Chondrocyte (in vitro differentiated cells): ENCODE results near the gene ALDH8A1. TPM values are rescaled to one million over a fixed set of nuclear protein-coding genes. Genes with fewer than 3 reads are reported as not detected.

Experiments
- DNase-seq: peaks from one replicate; pipeline ENCODE4 v3.0.0; 2021; ENCODE audit warnings: mixed read lengths, low spot score
- H3K27ac Mint-ChIP-seq: one replicate; pipeline ENCODE4 v1.8.0; 2021; ENCODE audit warnings: mild to moderate bottlenecking, moderate library complexity, mixed read lengths; ENCODE audit not compliant: unreplicated experiment
- H3K27me3 Mint-ChIP-seq: 2 replicates; pipeline ENCODE4 v1.8.0; 2021; ENCODE audit warnings: low read depth, mixed read lengths
- H3K36me3 Mint-ChIP-seq: 2 replicates; pipeline ENCODE4 v1.8.0; 2021; ENCODE audit warnings: low read depth, mixed read lengths
- H3K4me1 Mint-ChIP-seq: 2 replicates; pipeline ENCODE4 v1.8.0; 2021; ENCODE audit warnings: low read depth, mild to moderate bottlenecking, mixed read lengths
- H3K4me3 Mint-ChIP-seq: one replicate; pipeline ENCODE4 v1.8.0; 2021; ENCODE audit warnings: mild to moderate bottlenecking, moderate library complexity, mixed read lengths; ENCODE audit not compliant: unreplicated experiment
- H3K9me3 Mint-ChIP-seq: 2 replicates; pipeline ENCODE4 v1.8.0; 2021; ENCODE audit warnings: low read depth, mixed read lengths
- total RNA-seq: library from RNA; stranded (reverse); gene quantifications from 3 replicates; pipeline ENCODE4 v1.2.1, GENCODE V29; 2021
- TF ChIP-seq, protein P1 (sequence below): fragments of 200-600 bp; sonication (generic); IDR thresholded peaks from 2 replicates; pipeline ENCODE4 v1.5.0; 2021; ENCODE audit warnings: antibody characterized with exemption, mild to moderate bottlenecking, moderate library complexity

Gene ALDH8A1
- total RNA-seq, 1 donor from 2014 or later: 0.40 TPM

- peaks cover 28% of the 10 kb centered on the region for H3K36me3 Mint-ChIP-seq
- H3K27me3 Mint-ChIP-seq: no peaks in the 10 kb centered on the region
- H3K4me1 Mint-ChIP-seq: no peaks in the 10 kb centered on the region
- H3K9me3 Mint-ChIP-seq: no peaks in the 10 kb centered on the region
- H3K4me3 Mint-ChIP-seq: no peak overlapping the region
- no peak overlapping the region for H3K27ac Mint-ChIP-seq
- TF ChIP-seq, protein P1, sequence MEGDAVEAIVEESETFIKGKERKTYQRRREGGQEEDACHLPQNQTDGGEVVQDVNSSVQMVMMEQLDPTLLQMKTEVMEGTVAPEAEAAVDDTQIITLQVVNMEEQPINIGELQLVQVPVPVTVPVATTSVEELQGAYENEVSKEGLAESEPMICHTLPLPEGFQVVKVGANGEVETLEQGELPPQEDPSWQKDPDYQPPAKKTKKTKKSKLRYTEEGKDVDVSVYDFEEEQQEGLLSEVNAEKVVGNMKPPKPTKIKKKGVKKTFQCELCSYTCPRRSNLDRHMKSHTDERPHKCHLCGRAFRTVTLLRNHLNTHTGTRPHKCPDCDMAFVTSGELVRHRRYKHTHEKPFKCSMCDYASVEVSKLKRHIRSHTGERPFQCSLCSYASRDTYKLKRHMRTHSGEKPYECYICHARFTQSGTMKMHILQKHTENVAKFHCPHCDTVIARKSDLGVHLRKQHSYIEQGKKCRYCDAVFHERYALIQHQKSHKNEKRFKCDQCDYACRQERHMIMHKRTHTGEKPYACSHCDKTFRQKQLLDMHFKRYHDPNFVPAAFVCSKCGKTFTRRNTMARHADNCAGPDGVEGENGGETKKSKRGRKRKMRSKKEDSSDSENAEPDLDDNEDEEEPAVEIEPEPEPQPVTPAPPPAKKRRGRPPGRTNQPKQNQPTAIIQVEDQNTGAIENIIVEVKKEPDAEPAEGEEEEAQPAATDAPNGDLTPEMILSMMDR: no peak
- DNase-seq: no peak
Observed at GRCh38 chr6:134980846-134981245, 30.9 kb upstream of the ALDH8A1 start.

DNA sequence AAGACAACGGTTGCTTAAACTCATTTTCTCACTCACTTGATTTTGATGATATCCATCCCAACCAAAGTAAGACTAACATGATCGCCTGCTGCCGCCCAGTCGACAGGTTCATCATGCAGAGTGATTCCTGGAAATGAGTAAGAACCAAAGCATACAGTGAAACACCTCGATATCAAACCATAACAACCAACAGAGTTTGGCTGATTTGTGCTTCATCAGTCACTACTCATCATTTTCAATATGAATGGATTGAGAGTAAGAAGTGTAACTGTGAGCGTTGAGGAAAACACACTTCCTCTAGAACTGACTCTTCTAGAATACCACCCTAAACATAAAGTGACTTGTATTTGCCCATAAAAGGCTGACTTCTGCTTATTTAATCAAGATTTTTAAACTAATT, 29.2 kb upstream of the ALDH8A1 start:
- Mint-ChIP-seq H3K4me3 (no peak overlapping the region), H3K36me3 (peaks cover 27% of the 10 kb centered on the region), H3K4me1 (no peaks in the 10 kb centered on the region), H3K27me3 (no peaks in the 10 kb centered on the region), H3K27ac (no peak overlapping the region), H3K9me3 (peaks cover 10% of the 10 kb centered on the region)
- DNase-seq: no peak
- TF ChIP-seq, protein P1: no peak

DNA sequence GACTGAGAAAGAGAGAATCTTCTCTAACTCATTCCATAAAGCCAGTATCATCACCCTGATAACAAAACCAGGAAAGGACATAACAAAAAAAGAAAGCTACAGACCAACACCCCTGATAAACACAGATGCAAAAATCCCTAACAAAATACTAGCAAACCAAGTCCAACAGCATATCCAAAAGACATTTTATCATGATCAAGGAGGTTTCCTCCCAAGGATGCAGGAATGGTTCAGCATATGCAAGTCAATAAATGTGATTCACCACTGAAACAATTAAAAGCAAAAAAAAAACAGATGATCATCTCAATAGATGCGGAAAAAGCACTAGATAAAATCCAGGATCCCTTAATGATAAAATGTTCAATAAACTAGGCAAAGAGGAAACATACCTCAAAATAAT, 24.5 kb upstream of the ALDH8A1 start:
- H3K9me3 Mint-ChIP-seq: peaks cover 12% of the 10 kb centered on the region
- no peak overlapping the region for H3K4me3 Mint-ChIP-seq
- TF ChIP-seq, protein P1: no peak
- peaks cover 17% of the 10 kb centered on the region for H3K36me3 Mint-ChIP-seq
- H3K27me3 Mint-ChIP-seq: no peaks in the 10 kb centered on the region
- DNase-seq: no peak
- H3K4me1 Mint-ChIP-seq: peaks cover 3% of the 10 kb centered on the region
- no peak overlapping the region for H3K27ac Mint-ChIP-seq

DNA sequence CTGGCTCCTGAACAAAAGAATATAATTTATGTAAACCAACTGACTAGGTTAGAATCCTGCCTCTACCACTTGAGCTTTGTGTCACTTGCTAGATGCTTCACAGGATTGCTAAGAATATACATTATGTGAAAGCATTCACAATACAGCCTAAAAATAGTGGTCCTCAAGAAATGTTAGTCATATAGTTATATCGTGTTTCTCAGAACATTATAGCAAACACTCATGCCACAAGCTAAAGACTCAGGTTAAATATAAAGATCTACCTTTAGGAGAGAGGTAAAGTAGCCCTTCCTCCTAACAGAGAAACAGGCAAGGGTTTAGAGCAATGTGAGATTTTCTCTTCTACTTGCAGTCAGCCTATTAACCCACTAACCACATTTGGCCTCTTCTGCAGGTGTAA, 17.8 kb upstream of the ALDH8A1 start:
- H3K4me1 Mint-ChIP-seq: peaks cover 3% of the 10 kb centered on the region
- no peaks in the 10 kb centered on the region for H3K9me3 Mint-ChIP-seq
- H3K36me3 Mint-ChIP-seq: peaks cover 16% of the 10 kb centered on the region
- no peak overlapping the region for H3K27ac Mint-ChIP-seq
- no peak for DNase-seq
- H3K4me3 Mint-ChIP-seq: no peak overlapping the region
- no peaks in the 10 kb centered on the region for H3K27me3 Mint-ChIP-seq
- TF ChIP-seq, protein P1: no peak

GRCh38 chr6:134964451-134965203, 14.7 kb upstream of the ALDH8A1 start:
- no peak for DNase-seq
- Mint-ChIP-seq H3K4me3 (no peak overlapping the region), H3K36me3 (peaks cover 31% of the 10 kb centered on the region), H3K4me1 (no peaks in the 10 kb centered on the region), H3K9me3 (peaks cover 6% of the 10 kb centered on the region), H3K27me3 (no peaks in the 10 kb centered on the region), H3K27ac (no peak overlapping the region)
- TF ChIP-seq, protein P1: no peak
